Glutamatergic neuron (in vitro differentiated cells): ENCODE results near the gene DMRTB1. TPM values are rescaled to one million over a fixed set of nuclear protein-coding genes. Genes with fewer than 3 reads are reported as not detected.
A peak's percentile ranks its signal among the peaks of the same experiment; 100 is the strongest.

ENCODE experiments used
- DNase-seq: peaks from one replicate; pipeline ENCODE4 v3.0.0; 2022
- H3K27ac Mint-ChIP-seq: one replicate; pipeline ENCODE4 v1.8.0; 2020; ENCODE audit warnings: mild to moderate bottlenecking, mixed read lengths, inconsistent platforms; ENCODE audit not compliant: unreplicated experiment
- H3K27me3 Mint-ChIP-seq: one replicate; pipeline ENCODE4 v1.8.0; 2020; ENCODE audit warnings: mild to moderate bottlenecking, moderate library complexity, mixed read lengths, inconsistent platforms; ENCODE audit not compliant: unreplicated experiment
- H3K36me3 Mint-ChIP-seq: one replicate; pipeline ENCODE4 v1.8.0; 2020; ENCODE audit warnings: mild to moderate bottlenecking, mixed read lengths, inconsistent platforms; ENCODE audit not compliant: unreplicated experiment
- H3K4me1 Mint-ChIP-seq: one replicate; pipeline ENCODE4 v1.8.0; 2020; ENCODE audit warnings: mild to moderate bottlenecking, low read depth, mixed read lengths, inconsistent platforms; ENCODE audit not compliant: unreplicated experiment
- H3K4me3 Mint-ChIP-seq: one replicate; pipeline ENCODE4 v1.8.0; 2020; ENCODE audit warnings: mild to moderate bottlenecking, mixed read lengths, inconsistent platforms; ENCODE audit not compliant: unreplicated experiment
- H3K9me3 Mint-ChIP-seq: one replicate; pipeline ENCODE4 v1.8.0; 2020; ENCODE audit warnings: mild to moderate bottlenecking, moderate library complexity, mixed read lengths, inconsistent platforms; ENCODE audit not compliant: unreplicated experiment
- long read RNA-seq: library from polyadenylated mRNA; unstranded; transcript quantifications from one replicate; pipeline ENCODE4 v2.0.0, GENCODE V29; 2020; ENCODE audit not compliant: unreplicated experiment
- total RNA-seq: library from RNA; stranded (reverse); fragmentation: NEBNext Ultra II Directional; extraction: Animal tissue kit (Norgen Biotek cat#: 25700); gene quantifications from one replicate; pipeline ENCODE4 v1.2.1, GENCODE V29; 2021; ENCODE audit not compliant: unreplicated experiment
- TF ChIP-seq, protein P1 (sequence below): fragments of 200-600 bp; sonication (generic); IDR thresholded peaks from one replicate; pipeline ENCODE4 v1.5.0; 2021; ENCODE audit not compliant: partially characterized antibody, unreplicated experiment

Gene DMRTB1
- total RNA-seq: not detected
- long read RNA-seq: 0 reads

DNA sequence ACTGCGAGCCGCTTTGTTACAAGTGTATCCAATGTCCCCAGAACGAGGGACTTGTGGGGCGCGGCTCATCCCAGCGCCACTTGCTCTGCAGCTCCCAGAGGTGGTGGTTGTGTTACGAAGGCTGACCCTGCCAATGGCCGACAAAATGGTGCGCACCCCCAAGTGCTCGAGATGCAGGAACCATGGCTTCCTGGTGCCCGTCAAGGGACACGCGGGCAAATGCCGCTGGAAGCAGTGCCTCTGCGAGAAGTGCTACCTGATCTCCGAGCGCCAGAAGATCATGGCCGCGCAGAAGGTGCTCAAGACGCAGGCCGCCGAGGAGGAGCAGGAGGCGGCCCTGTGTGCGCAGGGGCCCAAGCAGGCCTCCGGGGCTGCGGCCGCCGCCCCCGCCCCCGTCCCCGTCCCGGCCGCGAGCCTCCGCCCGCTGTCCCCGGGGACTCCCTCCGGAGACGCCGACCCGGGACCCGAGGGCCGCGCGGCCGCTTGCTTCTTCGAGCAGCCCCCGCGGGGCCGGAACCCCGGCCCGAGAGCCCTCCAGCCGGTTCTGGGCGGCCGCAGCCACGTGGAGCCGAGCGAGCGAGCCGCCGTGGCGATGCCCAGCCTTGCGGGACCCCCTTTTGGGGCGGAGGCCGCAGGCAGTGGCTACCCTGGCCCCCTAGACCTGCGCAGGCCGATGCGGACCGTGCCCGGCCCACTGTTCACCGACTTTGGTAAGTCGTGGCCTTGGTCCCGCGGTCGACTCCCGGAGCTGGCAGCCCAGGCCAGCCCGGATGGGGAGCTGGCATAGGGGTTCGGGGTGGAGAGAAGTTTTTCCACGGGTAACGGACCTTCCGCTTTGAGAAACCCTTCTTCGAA is at the start of gene DMRTB1:
Gene DMRTB1 (plus strand): TSS at position 79 of the 855 bp plus-strand sequence. CDS start 55 bp downstream, at position 134.
- no peak within 1 kb of the TSS for H3K4me3 Mint-ChIP-seq
- TF ChIP-seq, protein P1, sequence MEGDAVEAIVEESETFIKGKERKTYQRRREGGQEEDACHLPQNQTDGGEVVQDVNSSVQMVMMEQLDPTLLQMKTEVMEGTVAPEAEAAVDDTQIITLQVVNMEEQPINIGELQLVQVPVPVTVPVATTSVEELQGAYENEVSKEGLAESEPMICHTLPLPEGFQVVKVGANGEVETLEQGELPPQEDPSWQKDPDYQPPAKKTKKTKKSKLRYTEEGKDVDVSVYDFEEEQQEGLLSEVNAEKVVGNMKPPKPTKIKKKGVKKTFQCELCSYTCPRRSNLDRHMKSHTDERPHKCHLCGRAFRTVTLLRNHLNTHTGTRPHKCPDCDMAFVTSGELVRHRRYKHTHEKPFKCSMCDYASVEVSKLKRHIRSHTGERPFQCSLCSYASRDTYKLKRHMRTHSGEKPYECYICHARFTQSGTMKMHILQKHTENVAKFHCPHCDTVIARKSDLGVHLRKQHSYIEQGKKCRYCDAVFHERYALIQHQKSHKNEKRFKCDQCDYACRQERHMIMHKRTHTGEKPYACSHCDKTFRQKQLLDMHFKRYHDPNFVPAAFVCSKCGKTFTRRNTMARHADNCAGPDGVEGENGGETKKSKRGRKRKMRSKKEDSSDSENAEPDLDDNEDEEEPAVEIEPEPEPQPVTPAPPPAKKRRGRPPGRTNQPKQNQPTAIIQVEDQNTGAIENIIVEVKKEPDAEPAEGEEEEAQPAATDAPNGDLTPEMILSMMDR: no peak
- H3K4me1 Mint-ChIP-seq: peaks cover 3% of the 10 kb centered on the region
- H3K27me3 Mint-ChIP-seq: no peaks in the 10 kb centered on the region
- H3K36me3 Mint-ChIP-seq: no peaks in the 10 kb centered on the region
- peaks cover 1% of the 10 kb centered on the region for H3K9me3 Mint-ChIP-seq
- DNase-seq: no peak
- no peak within 1 kb of the TSS for H3K27ac Mint-ChIP-seq

DNA sequence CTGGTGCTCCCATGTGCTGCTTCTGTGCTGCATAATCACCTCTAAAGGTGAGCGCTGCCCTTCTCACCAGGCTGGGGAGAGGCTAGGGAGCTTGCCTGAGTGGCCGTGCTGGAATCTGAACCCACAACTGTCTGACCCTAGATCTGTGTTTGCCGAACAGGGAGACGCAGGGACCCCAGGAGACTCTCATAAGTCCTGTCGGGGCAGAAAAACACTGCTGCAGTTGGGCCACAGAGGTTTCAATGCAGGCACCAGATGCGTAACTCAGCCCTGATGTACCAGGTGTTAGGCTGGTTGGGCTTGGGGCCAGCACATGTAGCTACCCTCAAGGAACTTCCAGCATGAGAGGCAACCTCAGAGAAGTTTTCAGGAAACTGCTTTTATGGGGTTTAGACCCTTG is 49.5 kb upstream of the DMRTB1 start:
- Mint-ChIP-seq H3K36me3 (no peaks in the 10 kb centered on the region), H3K27ac (peak overlapping the region; percentile 95), H3K27me3 (peaks cover 15% of the 10 kb centered on the region), H3K9me3 (peaks cover 26% of the 10 kb centered on the region), H3K4me3 (peak overlapping the region; percentile 81), H3K4me1 (peaks cover 35% of the 10 kb centered on the region)
- TF ChIP-seq, protein P1: no peak
- no peak for DNase-seq

DNA sequence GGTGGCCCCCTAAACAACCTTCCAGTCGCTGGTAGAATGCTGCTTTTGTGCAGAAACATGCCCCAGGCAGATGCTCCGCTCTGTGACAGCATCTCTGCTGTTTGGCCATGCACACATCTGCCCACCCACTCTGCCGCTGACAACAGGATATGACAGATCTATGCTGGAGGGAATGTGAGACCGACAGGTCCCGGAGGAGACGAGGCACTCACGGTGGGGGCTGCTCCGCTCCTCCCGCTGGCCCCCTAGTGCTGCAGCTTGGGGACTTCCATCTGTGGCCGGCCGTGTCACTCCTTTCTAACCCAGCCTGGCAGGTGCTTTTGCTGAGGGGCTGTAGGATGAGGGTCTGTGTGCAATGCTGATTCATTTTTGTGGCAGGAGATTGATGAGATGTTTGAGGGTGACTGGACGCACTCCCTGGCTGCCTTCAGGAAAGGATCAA is 49.1 kb upstream of the DMRTB1 start:
- DNase-seq: peak; percentile 79
- TF ChIP-seq, protein P1: peak; percentile 44
- H3K4me1 Mint-ChIP-seq: peaks cover 35% of the 10 kb centered on the region
- H3K9me3 Mint-ChIP-seq: peaks cover 26% of the 10 kb centered on the region
- peak overlapping the region; percentile 81 for H3K4me3 Mint-ChIP-seq
- peak overlapping the region; percentile 95 for H3K27ac Mint-ChIP-seq
- H3K36me3 Mint-ChIP-seq: no peaks in the 10 kb centered on the region
- peaks cover 15% of the 10 kb centered on the region for H3K27me3 Mint-ChIP-seq

- Mint-ChIP-seq H3K27me3 (peaks cover 15% of the 10 kb centered on the region), H3K9me3 (peaks cover 26% of the 10 kb centered on the region), H3K27ac (peak overlapping the region; percentile 95), H3K4me1 (peaks cover 35% of the 10 kb centered on the region), H3K36me3 (no peaks in the 10 kb centered on the region), H3K4me3 (peak overlapping the region; percentile 81)
- TF ChIP-seq, protein P1: no peak
- no peak for DNase-seq
These were observed 48.5 kb upstream of the DMRTB1 start for GRCh38 chr1:53410701-53411100.

- TF ChIP-seq, protein P1: no peak
- H3K9me3 Mint-ChIP-seq: peaks cover 24% of the 10 kb centered on the region
- peaks cover 35% of the 10 kb centered on the region for H3K4me1 Mint-ChIP-seq
- H3K36me3 Mint-ChIP-seq: no peaks in the 10 kb centered on the region
- H3K27ac Mint-ChIP-seq: peak overlapping the region; percentile 73
- no peak for DNase-seq
- H3K27me3 Mint-ChIP-seq: peaks cover 10% of the 10 kb centered on the region
- H3K4me3 Mint-ChIP-seq: peak overlapping the region; percentile 35
These were observed 47.6 kb upstream of the DMRTB1 start for GRCh38 chr1:53411541-53412152.
